Neural cell (in vitro differentiated cells): ENCODE data around the gene TRAPPC10. TPM values are rescaled to one million over a fixed set of nuclear protein-coding genes. Genes with fewer than 3 reads are reported as not detected.

Experiments
- H2AFZ ChIP-seq: fragments of 200-600, 300-800 bp; sonication (generic), shearing (Covaris generic); 2 replicates; pipeline ENCODE4 v1.6.0; 2014; ENCODE audit warnings: low read depth, mild to moderate bottlenecking, antibody characterized with exemption, low read length, moderate library complexity
- H3F3A ChIP-seq: fragments of 200-600 bp; shearing (Covaris generic); 2 replicates; pipeline ENCODE4 v1.6.1; 2016; ENCODE audit warnings: mild to moderate bottlenecking, moderate library complexity, mixed read lengths, antibody characterized with exemption, low read length; ENCODE audit not compliant: insufficient read depth, poor library complexity, severe bottlenecking
- H3K27ac ChIP-seq: fragments of 200-600, 300-800 bp; sonication (generic), shearing (Covaris generic); 2 replicates; pipeline ENCODE4 v1.5.1; 2014; ENCODE audit warnings: mild to moderate bottlenecking, low read length, moderate library complexity
- H3K27me3 ChIP-seq: fragments of 300-800, 200-600 bp; sonication (generic), shearing (Covaris generic); 2 replicates; pipeline ENCODE4 v1.6.0; 2014; ENCODE audit warnings: mild to moderate bottlenecking, low read depth, low read length, moderate library complexity; ENCODE audit not compliant: insufficient read depth
- H3K36me3 ChIP-seq: fragments of 300-800, 200-600 bp; sonication (generic), shearing (Covaris generic); 2 replicates; pipeline ENCODE4 v1.5.1; 2014; ENCODE audit warnings: mild to moderate bottlenecking, antibody characterized with exemption, low read length, moderate library complexity; ENCODE audit not compliant: insufficient read depth
- H3K4me2 ChIP-seq: fragments of 300-800, 200-600 bp; sonication (generic), shearing (Covaris generic); 2 replicates; pipeline ENCODE4 v1.6.0; 2014; ENCODE audit warnings: mild to moderate bottlenecking, low read length
- H3K4me3 ChIP-seq: fragments of 300-800, 200-600 bp; sonication (generic), shearing (Covaris generic); 2 replicates; pipeline ENCODE4 v1.5.1; 2014; ENCODE audit warnings: mild to moderate bottlenecking, low read length, moderate library complexity
- H3K79me2 ChIP-seq: fragments of 200-600 bp; shearing (Covaris generic); replicated peaks from 2 replicates; pipeline ENCODE4 v1.6.0; 2014; ENCODE audit warnings: mild to moderate bottlenecking, low read length, moderate library complexity; ENCODE audit not compliant: insufficient read depth
- H3K9ac ChIP-seq: fragments of 300-800, 200-600 bp; sonication (generic), shearing (Covaris generic); 2 replicates; pipeline ENCODE4 v1.6.1; 2016; ENCODE audit warnings: mild to moderate bottlenecking, low read length, mixed read lengths
- H3K9me2 ChIP-seq: fragments of 200-600 bp; shearing (Covaris generic); 2 replicates; pipeline ENCODE4 v1.6.1; 2016; ENCODE audit warnings: mild to moderate bottlenecking, low read length, mixed read lengths; ENCODE audit not compliant: insufficient read depth
- H3K9me3 ChIP-seq: fragments of 200-600, 300-800 bp; sonication (generic), shearing (Covaris generic); 2 replicates; pipeline ENCODE4 v1.6.1; 2016; ENCODE audit warnings: mild to moderate bottlenecking, mixed run types, low read length, moderate library complexity, mixed read lengths
- H4K20me1 ChIP-seq: fragments of 200-600 bp; shearing (Covaris generic); 2 replicates; pipeline ENCODE4 v1.6.1; 2016; ENCODE audit warnings: mild to moderate bottlenecking, mixed run types; ENCODE audit not compliant: insufficient read depth
- EP300 ChIP-seq: fragments of 450-650 bp; conservative IDR thresholded peaks from 2 replicates; pipeline ENCODE4 v1.6.1; 2014; ENCODE audit warnings: antibody characterized with exemption, mild to moderate bottlenecking, moderate library complexity; ENCODE audit not compliant: poor library complexity, severe bottlenecking
- EZH2 ChIP-seq: fragments of 200-600, 300-800 bp; shearing (Covaris generic), sonication (generic); IDR thresholded peaks from 2 replicates; pipeline ENCODE4 v1.6.1; 2014; ENCODE audit warnings: antibody characterized with exemption, low read length, borderline replicate concordance, mild to moderate bottlenecking; ENCODE audit not compliant: insufficient read depth, poor library complexity, severe bottlenecking
- MXI1 ChIP-seq: fragments of 450-650 bp; conservative IDR thresholded peaks from 2 replicates; pipeline ENCODE4 v1.6.1; 2014; ENCODE audit warnings: antibody characterized with exemption, mild to moderate bottlenecking; ENCODE audit not compliant: poor library complexity, severe bottlenecking
- POLR2AphosphoS5 ChIP-seq: IDR thresholded peaks from 2 replicates; pipeline ENCODE4 v1.6.1; 2012
- RAD21 ChIP-seq: fragments of 450-650 bp; conservative IDR thresholded peaks from 2 replicates; pipeline ENCODE4 v1.6.1; 2014; ENCODE audit warnings: antibody characterized with exemption, mild to moderate bottlenecking, moderate library complexity
- SMC3 ChIP-seq: fragments of 450-650 bp; conservative IDR thresholded peaks from 2 replicates; pipeline ENCODE4 v1.6.1; 2014; ENCODE audit warnings: antibody characterized with exemption, mild to moderate bottlenecking, moderate library complexity; ENCODE audit not compliant: poor library complexity
- TAF1 ChIP-seq: IDR thresholded peaks from 2 replicates; pipeline ENCODE4 v1.6.1; 2012; ENCODE audit warnings: low read depth
- polyA plus RNA-seq: library from polyadenylated mRNA; depleted of rRNA; stranded (reverse); fragments of >200 nt; gene quantifications from 2 replicates; pipeline ENCODE4 v1.2.3, GENCODE V29; 2014
- TF ChIP-seq, protein P1 (sequence below): fragments of 450-650 bp; IDR thresholded peaks from 2 replicates; pipeline ENCODE4 v1.5.1; 2014; ENCODE audit warnings: antibody characterized with exemption, mild to moderate bottlenecking, moderate library complexity; ENCODE audit not compliant: poor library complexity, severe bottlenecking
- TF ChIP-seq, protein P2 (sequence below): IDR thresholded peaks from 2 replicates; pipeline ENCODE4 v1.6.1; 2012; ENCODE audit warnings: borderline replicate concordance

Gene TRAPPC10
- polyA plus RNA-seq, 1 donor from 2014 or later: 17.8 TPM

DNA sequence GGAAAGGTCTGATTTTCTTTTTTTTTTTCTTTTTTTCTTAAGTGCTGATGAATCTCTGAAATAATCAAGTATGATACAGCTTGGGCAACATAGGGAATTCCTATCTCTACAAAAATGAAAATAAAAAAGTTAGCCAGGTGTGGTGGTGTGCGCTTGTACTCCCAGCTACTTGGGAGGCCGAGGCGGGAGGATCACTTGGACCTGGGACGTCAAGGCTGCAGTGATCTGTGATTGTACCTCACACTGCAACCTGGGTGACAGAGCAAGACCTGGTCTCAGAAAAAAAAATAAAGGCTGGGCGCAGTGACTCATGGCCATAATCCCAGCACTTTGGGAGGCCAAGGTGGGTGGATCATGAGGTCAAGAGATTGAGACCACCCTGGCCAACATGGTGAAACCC, 6.0 kb downstream of the TRAPPC10 start:
- Histone ChIP-seq H3K27me3 (no peaks in the 10 kb centered on the region), H3K9me2 (no peaks in the 10 kb centered on the region), H3K9ac (no peak overlapping the region), H4K20me1 (no peaks in the 10 kb centered on the region), H3K36me3 (no peaks in the 10 kb centered on the region), H3K9me3 (no peaks in the 10 kb centered on the region), H3K27ac (no peak overlapping the region), H3F3A (no peaks in the 10 kb centered on the region), H3K4me3 (no peak overlapping the region), H2AFZ (no peak overlapping the region), H3K79me2 (peaks cover 63% of the 10 kb centered on the region), H3K4me2 (no peak overlapping the region)
- TF ChIP-seq, protein P1, sequence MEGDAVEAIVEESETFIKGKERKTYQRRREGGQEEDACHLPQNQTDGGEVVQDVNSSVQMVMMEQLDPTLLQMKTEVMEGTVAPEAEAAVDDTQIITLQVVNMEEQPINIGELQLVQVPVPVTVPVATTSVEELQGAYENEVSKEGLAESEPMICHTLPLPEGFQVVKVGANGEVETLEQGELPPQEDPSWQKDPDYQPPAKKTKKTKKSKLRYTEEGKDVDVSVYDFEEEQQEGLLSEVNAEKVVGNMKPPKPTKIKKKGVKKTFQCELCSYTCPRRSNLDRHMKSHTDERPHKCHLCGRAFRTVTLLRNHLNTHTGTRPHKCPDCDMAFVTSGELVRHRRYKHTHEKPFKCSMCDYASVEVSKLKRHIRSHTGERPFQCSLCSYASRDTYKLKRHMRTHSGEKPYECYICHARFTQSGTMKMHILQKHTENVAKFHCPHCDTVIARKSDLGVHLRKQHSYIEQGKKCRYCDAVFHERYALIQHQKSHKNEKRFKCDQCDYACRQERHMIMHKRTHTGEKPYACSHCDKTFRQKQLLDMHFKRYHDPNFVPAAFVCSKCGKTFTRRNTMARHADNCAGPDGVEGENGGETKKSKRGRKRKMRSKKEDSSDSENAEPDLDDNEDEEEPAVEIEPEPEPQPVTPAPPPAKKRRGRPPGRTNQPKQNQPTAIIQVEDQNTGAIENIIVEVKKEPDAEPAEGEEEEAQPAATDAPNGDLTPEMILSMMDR: no peak
- no peak for TF ChIP-seq POLR2AphosphoS5
- TF ChIP-seq RAD21: no peak
- TF ChIP-seq, protein P2, sequence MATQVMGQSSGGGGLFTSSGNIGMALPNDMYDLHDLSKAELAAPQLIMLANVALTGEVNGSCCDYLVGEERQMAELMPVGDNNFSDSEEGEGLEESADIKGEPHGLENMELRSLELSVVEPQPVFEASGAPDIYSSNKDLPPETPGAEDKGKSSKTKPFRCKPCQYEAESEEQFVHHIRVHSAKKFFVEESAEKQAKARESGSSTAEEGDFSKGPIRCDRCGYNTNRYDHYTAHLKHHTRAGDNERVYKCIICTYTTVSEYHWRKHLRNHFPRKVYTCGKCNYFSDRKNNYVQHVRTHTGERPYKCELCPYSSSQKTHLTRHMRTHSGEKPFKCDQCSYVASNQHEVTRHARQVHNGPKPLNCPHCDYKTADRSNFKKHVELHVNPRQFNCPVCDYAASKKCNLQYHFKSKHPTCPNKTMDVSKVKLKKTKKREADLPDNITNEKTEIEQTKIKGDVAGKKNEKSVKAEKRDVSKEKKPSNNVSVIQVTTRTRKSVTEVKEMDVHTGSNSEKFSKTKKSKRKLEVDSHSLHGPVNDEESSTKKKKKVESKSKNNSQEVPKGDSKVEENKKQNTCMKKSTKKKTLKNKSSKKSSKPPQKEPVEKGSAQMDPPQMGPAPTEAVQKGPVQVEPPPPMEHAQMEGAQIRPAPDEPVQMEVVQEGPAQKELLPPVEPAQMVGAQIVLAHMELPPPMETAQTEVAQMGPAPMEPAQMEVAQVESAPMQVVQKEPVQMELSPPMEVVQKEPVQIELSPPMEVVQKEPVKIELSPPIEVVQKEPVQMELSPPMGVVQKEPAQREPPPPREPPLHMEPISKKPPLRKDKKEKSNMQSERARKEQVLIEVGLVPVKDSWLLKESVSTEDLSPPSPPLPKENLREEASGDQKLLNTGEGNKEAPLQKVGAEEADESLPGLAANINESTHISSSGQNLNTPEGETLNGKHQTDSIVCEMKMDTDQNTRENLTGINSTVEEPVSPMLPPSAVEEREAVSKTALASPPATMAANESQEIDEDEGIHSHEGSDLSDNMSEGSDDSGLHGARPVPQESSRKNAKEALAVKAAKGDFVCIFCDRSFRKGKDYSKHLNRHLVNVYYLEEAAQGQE: no peak
- TF ChIP-seq EZH2: no peak
- TF ChIP-seq SMC3: no peak
- TF ChIP-seq TAF1: no peak
- TF ChIP-seq MXI1: no peak
- TF ChIP-seq EP300: no peak

DNA sequence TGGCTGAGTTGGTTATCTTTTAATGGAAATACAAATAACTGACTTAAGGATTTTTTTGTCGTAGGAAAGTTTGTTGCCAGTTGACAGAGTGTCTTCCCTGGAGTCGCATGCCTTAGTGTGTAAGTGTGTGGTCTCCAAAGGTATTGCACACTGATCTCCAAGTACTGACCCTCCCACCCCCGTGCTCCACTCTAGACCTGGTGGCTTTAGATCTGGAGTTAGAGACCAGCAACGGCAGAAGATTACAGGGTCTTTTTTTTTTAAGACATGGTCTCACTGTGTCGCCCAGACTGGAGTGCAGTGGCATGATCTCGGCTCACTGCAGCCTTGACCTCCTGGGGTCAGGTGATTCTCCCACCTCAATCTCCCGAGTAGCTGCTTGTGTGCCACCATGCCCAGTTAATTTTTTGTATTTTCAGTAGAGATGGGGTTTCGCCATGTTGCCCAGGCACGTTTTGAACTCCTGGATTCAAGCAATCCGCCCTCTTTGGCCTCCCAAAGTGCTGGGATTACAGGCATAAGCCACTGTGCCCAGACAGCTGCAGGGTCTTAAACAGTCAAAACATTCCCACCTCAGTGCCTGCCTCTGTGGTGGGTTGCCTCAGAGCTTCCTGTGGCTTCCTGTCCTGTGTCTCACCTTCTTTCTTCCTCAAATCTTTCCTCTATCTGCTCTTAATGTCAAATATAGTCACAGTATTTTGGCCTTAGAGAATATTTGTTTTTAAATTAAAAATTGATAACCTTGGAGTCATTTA, 6.9 kb downstream of the TRAPPC10 start:
- no peak overlapping the region for H3K4me2 ChIP-seq
- TF ChIP-seq POLR2AphosphoS5: no peak
- TF ChIP-seq TAF1: no peak
- TF ChIP-seq SMC3: no peak
- TF ChIP-seq MXI1: no peak
- TF ChIP-seq EZH2: no peak
- TF ChIP-seq, protein P1: no peak
- TF ChIP-seq RAD21: no peak
- TF ChIP-seq, protein P2: no peak
- no peak for TF ChIP-seq EP300
- H3K9ac ChIP-seq: no peak overlapping the region
- no peaks in the 10 kb centered on the region for H3K9me3 ChIP-seq
- no peak overlapping the region for H3K4me3 ChIP-seq
- H3K36me3 ChIP-seq: no peaks in the 10 kb centered on the region
- H3K27me3 ChIP-seq: no peaks in the 10 kb centered on the region
- H3K79me2 ChIP-seq: peaks cover 56% of the 10 kb centered on the region
- H3K27ac ChIP-seq: no peak overlapping the region
- H4K20me1 ChIP-seq: no peaks in the 10 kb centered on the region
- H3K9me2 ChIP-seq: no peaks in the 10 kb centered on the region
- no peaks in the 10 kb centered on the region for H3F3A ChIP-seq
- no peak overlapping the region for H2AFZ ChIP-seq
